ENCODE measurements around the gene CSNK2A3.
"Not testable (repeated sequence)": the region's sequence is repeated elsewhere in the genome, so short reads cannot be mapped to it uniquely, and the experiment has no call there.

CSNK2A3 gene

DNA sequence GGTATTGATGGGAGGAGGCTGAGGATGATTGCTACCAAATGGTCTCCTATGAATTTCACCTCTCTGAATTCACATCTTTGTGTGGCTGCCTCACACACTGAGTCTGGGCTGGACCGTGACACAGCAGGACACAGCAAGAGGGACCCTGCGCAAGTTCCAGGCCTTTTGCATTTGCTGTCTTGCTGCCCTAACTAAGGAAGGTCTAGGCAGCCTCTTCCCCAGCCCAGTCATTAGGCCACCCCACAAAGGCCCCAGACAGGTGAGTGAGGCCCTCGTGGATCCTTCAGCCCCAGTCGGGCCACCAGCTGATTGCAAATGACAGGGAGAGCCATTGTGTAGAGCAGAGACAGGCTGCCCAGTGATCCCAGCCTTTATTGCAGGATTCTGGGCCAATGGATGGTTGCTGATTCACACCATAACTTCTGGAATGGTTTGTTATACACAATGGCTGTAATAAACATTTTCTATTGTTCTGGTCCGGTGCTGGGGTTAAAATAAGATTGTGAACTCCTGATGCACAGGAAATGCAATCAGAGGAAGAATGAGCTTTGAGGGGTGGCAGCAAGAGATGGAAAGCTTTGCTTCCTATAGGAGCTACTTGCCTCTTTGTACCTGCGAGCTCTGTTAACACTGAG, 28.5 kb upstream of the CSNK2A3 start:
- DNase-seq = no peak
- in situ Hi-C loops (cut with HindIII; ENCODE audit: low pct_ligation_motif_present, low pct_unique_long_range_greater_than_20kb, low sequenced_read_pairs) = no loop called here

- no peak for DNase-seq
- in situ Hi-C loops (cut with HindIII; ENCODE audit: low pct_ligation_motif_present, low pct_unique_long_range_greater_than_20kb, low sequenced_read_pairs) = no loop called here
Observed at GRCh38 chr11:11380883-11381282, 27.8 kb upstream of the CSNK2A3 start.

DNA sequence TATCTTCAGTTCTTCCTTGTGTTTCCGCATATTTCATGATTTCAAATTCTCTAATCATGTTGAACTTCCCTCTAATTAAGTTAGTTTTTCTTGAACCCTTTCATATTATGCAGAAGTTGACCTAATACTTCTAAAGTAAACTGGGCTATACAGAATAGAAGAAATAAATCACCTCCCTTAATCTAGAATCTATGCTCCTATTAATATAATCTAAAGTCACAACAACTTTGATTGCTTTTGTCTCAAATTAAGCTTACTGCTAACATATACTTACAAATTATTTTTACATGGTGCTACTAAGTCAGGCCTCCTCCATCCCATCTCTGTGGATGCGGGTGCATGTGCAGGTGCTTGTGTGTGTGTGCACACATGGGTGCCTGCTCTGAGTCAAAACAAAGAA, 27.3 kb upstream of the CSNK2A3 start:
- in situ Hi-C loops (cut with HindIII; ENCODE audit: low pct_ligation_motif_present, low pct_unique_long_range_greater_than_20kb, low sequenced_read_pairs) = no loop called here

GRCh38 chr11:11379661-11380060, 26.6 kb upstream of the CSNK2A3 start:
- in situ Hi-C loops (cut with HindIII; ENCODE audit: low pct_ligation_motif_present, low pct_unique_long_range_greater_than_20kb, low sequenced_read_pairs) = no loop called here

More for the DNA sequence above, 27.3 kb upstream of the CSNK2A3 start:
- no peak for DNase-seq

GRCh38 chr11:11378184-11378940, 25.3 kb upstream of the CSNK2A3 start:
- no peak for DNase-seq
- in situ Hi-C loops (cut with HindIII; ENCODE audit: low pct_ligation_motif_present, low pct_unique_long_range_greater_than_20kb, low sequenced_read_pairs) = no loop called here

More at GRCh38 chr11:11379661-11380060, 26.6 kb upstream of the CSNK2A3 start:
- DNase-seq = no peak

DNA sequence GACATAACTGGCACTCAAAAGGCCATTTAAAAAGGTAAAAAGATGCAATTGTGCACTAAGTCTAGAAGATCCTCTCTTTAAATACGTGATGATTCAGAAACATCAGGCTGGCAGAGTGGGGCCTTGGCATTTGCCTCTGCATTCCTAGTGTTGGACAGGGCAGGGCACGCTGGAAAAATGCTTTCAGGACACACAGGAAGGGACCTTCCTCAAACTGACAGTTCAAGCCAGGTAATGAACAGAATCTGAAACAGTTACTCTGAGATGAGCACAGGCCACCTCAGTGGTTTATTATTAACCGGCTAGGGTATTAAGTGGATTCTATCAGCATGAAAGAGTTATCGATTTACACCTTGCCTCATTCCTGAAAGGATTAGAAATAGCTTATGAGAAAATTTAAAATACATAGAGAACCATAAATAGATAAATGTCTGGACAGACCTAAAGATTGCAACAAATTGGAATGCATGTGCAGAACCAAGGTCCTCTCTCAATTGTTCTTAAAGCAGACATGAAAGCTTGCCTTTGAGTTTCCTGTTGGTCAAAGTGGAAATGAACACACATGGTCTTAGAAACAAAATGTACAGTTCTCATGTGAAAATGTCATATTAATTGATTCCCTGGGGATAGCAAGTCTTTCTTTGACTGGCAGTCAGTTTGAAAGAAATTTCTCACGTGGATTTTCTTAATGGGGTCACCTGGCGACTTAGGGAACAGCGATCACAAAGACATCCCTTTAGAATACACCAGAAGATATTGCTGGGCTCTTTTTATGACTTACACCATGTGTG, 21.5 kb upstream of the CSNK2A3 start:
- in situ Hi-C loops (cut with HindIII; ENCODE audit: low pct_ligation_motif_present, low pct_unique_long_range_greater_than_20kb, low sequenced_read_pairs) = no loop called here
- no peak for DNase-seq

- in situ Hi-C loops (cut with HindIII; ENCODE audit: low pct_ligation_motif_present, low pct_unique_long_range_greater_than_20kb, low sequenced_read_pairs) = no loop called here
- no peak for DNase-seq
Observed at GRCh38 chr11:11373934-11374333, 20.9 kb upstream of the CSNK2A3 start.

DNA sequence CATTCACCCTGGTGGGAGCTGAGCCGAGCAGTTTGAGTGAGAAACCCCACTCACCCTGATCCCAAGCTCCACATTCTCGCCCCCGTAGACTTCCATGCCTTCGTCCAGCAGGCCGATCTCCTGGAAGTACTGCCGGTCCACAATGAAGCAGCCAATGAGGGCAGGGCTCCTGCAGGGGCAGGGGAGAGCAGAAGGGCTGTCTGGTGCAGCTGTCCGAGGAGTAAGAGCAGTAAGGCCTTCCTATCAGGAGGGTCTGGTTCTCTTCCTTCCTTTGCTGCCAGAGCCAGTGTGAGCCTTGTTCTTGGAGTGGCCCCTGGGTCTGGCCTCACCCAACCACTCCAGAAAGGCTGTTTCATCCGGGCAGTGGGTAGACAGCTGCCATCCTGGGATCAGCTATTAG, 19.4 kb upstream of the CSNK2A3 start:
- in situ Hi-C loops (cut with HindIII; ENCODE audit: low pct_ligation_motif_present, low pct_unique_long_range_greater_than_20kb, low sequenced_read_pairs) = no loop called here
- no peak for DNase-seq

GRCh38 chr11:11370962-11371303, 17.9 kb upstream of the CSNK2A3 start:
- in situ Hi-C loops (cut with HindIII; ENCODE audit: low pct_ligation_motif_present, low pct_unique_long_range_greater_than_20kb, low sequenced_read_pairs) = no loop called here
- no peak for DNase-seq

- in situ Hi-C loops (cut with HindIII; ENCODE audit: low pct_ligation_motif_present, low pct_unique_long_range_greater_than_20kb, low sequenced_read_pairs) = no loop called here
- no peak for DNase-seq
Observed at GRCh38 chr11:11370255-11370961, 17.4 kb upstream of the CSNK2A3 start.

- no peak for DNase-seq
- in situ Hi-C loops (cut with HindIII; ENCODE audit: low pct_ligation_motif_present, low pct_unique_long_range_greater_than_20kb, low sequenced_read_pairs) = no loop called here
Observed at GRCh38 chr11:11366793-11367192, 13.7 kb upstream of the CSNK2A3 start.

DNA sequence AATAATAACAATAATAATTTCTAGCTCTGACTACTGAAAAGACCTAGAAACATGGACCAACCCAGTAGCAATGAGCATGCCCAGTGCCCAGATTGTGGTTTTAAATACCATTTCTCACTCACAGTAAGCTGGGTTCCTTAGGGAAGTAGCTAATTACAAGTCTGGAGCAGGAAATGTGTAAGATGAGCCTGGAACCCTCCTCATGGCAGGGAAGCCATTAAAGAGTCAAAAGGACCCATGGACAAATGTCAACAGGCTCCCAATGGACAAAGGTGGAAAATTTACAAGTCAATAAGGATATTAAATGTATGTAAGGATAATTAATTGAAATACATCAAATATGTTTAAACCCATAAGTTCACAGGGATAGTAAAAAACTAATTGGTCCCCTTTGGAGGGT, 10.6 kb upstream of the CSNK2A3 start:
- in situ Hi-C loops (cut with HindIII; ENCODE audit: low pct_ligation_motif_present, low pct_unique_long_range_greater_than_20kb, low sequenced_read_pairs) = no loop called here
- DNase-seq = no peak

DNA sequence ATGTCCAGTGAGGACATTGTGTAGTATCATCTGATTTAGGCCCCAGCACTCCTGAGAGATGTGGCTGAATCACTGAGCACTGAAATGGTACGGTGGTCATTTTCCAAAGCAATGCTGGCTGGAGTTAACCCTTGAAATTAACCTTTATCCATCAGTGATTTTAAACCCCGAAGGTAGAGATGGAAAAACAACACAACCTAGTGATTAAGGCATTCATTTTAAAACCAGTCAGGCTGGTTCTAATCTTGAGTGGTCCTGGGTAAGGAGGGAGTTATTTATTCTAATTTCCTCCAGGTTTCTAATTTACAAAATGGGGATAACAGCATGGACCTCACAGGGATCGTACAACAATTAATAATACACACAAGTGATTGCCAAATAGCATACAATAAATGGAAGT, 6.6 kb upstream of the CSNK2A3 start:
- no peak for DNase-seq
- in situ Hi-C loops (cut with HindIII; ENCODE audit: low pct_ligation_motif_present, low pct_unique_long_range_greater_than_20kb, low sequenced_read_pairs) = no loop called here

DNA sequence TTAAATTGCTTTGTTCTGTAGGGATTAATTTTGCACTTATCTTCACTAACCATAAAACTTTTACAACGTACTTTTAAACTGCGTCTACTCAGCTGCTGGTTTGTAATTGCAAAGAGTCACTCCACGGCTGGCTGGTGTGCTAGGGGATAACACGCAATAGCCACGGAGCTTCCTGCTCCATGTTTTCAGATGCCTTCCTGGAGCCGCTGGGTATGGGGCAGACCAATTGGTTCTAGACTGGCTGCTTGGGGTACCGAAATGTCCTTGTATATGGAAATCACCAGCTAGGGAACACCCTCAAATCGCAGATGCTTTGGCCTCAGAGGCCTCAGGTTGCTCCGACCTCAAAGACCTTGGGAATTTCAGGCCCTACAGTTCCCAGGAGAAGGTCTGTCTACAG, 3.8 kb upstream of the CSNK2A3 start:
- DNase-seq = no peak
- in situ Hi-C loops (cut with HindIII; ENCODE audit: low pct_ligation_motif_present, low pct_unique_long_range_greater_than_20kb, low sequenced_read_pairs) = no loop called here

- in situ Hi-C loops (cut with HindIII; ENCODE audit: low pct_ligation_motif_present, low pct_unique_long_range_greater_than_20kb, low sequenced_read_pairs) = not testable (repeated sequence)
Observed at GRCh38 chr11:11351851-11352250, 1.2 kb downstream of the CSNK2A3 start.

DNA sequence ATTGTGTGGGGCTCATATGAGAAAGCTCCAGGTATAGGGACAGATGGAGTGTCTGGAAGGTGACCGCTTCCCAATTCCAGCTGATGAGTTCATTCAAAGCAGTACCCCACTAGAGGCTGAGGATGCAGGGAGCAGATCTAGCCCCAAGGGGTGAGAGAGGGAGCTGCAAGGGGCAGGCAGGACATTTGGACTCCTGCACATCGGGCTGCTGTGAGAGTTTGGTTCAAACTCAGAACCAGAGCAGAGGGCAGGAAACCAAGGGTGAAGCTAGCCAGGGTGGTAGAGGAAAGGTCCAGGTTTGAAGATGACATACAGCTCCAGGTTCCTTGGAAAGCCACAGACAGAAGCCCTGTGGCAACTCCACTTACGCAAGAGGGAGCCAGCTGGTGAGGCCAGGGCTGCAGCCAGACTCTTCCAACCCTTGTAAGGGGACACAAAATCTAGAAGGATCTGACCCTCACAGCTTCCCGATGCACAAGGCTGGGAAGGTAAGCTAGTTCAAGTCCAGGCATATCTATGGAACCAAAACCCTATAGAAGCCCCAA, 1.9 kb downstream of the CSNK2A3 start:
- in situ Hi-C loops (cut with HindIII; ENCODE audit: low pct_ligation_motif_present, low pct_unique_long_range_greater_than_20kb, low sequenced_read_pairs) = no loop called here
- DNase-seq = no peak

More at GRCh38 chr11:11351851-11352250, 1.2 kb downstream of the CSNK2A3 start:
- not testable (repeated sequence) for DNase-seq

- peak; percentile 55 for DNase-seq
- in situ Hi-C loops (cut with HindIII; ENCODE audit: low pct_ligation_motif_present, low pct_unique_long_range_greater_than_20kb, low sequenced_read_pairs) = no loop called here
Observed at GRCh38 chr11:11349870-11350337, 3.1 kb downstream of the CSNK2A3 start.

DNA sequence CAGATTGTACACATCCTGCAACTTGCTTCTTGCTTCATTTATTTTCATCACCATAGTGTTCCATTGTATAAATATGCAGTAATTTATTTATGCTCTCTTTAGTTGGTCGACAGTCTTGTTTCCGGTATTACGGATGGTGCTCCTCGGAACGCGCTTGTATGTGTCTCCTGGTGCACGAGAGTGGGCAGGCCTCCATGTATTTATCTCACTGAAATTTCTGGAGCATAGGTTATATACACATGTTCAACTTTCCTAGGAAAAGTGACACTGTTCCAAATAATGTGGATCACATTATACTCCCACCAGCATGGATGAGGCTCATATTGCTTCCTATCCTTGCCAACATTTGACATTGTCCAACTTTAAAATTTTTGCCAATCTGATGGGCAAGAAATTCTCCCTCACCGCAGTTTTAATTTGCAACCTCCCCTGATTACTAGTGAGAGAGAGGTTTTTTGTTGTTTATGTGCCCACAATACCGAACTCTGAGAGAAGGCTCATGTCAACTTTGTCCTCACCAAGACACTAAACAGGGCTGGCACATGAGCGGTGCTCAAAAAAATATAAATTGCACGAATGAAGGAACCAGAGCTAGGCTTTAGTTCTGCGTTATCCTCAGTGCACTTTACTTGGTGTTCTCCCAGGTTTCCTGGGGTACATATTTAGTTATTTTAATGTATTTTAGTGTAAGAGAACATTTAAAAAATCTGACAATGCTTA, 3.8 kb downstream of the CSNK2A3 start:
- no peak for DNase-seq
- in situ Hi-C loops (cut with HindIII; ENCODE audit: low pct_ligation_motif_present, low pct_unique_long_range_greater_than_20kb, low sequenced_read_pairs) = no loop called here
